SK-N-SH treated with all-trans-retinoic acid at 6 μM for 48 hours (cell line): Measurements from ENCODE around the gene IKZF1.

Experiments
- CSDC2 ChIP-seq: fragments of 250-450 bp; sonication (Bioruptor Pico); IDR thresholded peaks from 2 replicates; pipeline ENCODE4 v1.5.0; 2020; ENCODE audit warnings: mild to moderate bottlenecking, moderate library complexity
- ESRRG ChIP-seq: fragments of 250-450 bp; sonication (Bioruptor Pico); IDR thresholded peaks from 2 replicates; pipeline ENCODE4 v1.6.1; 2021; ENCODE audit warnings: mild to moderate bottlenecking
- GLIS3 ChIP-seq: fragments of 250-450 bp; sonication (Bioruptor Pico); IDR thresholded peaks from 2 replicates; pipeline ENCODE4 v1.5.0; 2020; ENCODE audit warnings: mild to moderate bottlenecking, moderate library complexity
- ISL1 ChIP-seq: fragments of 250-450 bp; sonication (Bioruptor Pico); IDR thresholded peaks from 2 replicates; pipeline ENCODE4 v2.1.2; 2022; ENCODE audit warnings: mild to moderate bottlenecking, moderate library complexity
- PATZ1 ChIP-seq: fragments of 250-450 bp; sonication (Bioruptor Pico); IDR thresholded peaks from 2 replicates; pipeline ENCODE4 v1.8.0; 2020; ENCODE audit warnings: mild to moderate bottlenecking, moderate library complexity, borderline replicate concordance
- POU6F1 ChIP-seq: fragments of 250-450 bp; sonication (Bioruptor Pico); IDR thresholded peaks from 2 replicates; pipeline ENCODE4 v1.8.0; 2021; ENCODE audit warnings: low read depth, mild to moderate bottlenecking, moderate library complexity, borderline replicate concordance
- RARB ChIP-seq: fragments of 250-450 bp; sonication (Bioruptor Pico); IDR thresholded peaks from 2 replicates; pipeline ENCODE4 v1.8.0; 2021; ENCODE audit warnings: mild to moderate bottlenecking, moderate library complexity
- TOX ChIP-seq: fragments of 250-450 bp; sonication (Bioruptor Pico); IDR thresholded peaks from 2 replicates; pipeline ENCODE4 v1.8.0; 2021; ENCODE audit warnings: mild to moderate bottlenecking, moderate library complexity, borderline replicate concordance
- ZFP3 ChIP-seq: fragments of 250-450 bp; sonication (Bioruptor Pico); IDR thresholded peaks from 2 replicates; pipeline ENCODE4 v1.5.0; 2020; ENCODE audit warnings: mild to moderate bottlenecking, moderate library complexity
- ZFP30 ChIP-seq: fragments of 450-650 bp; formaldehyde crosslinking; IDR thresholded peaks from 2 replicates; pipeline ENCODE4 v1.5.0; 2022; ENCODE audit warnings: mild to moderate bottlenecking, moderate library complexity
- ZNF565 ChIP-seq: fragments of 450-650 bp; formaldehyde crosslinking; conservative IDR thresholded peaks from 2 replicates; pipeline ENCODE4 v1.5.0; 2020; ENCODE audit warnings: low read depth, mild to moderate bottlenecking, moderate library complexity
- ZNF8 ChIP-seq: fragments of 450-650 bp; formaldehyde crosslinking; IDR thresholded peaks from 2 replicates; pipeline ENCODE4 v1.5.0; 2020; ENCODE audit warnings: mild to moderate bottlenecking, moderate library complexity

DNA sequence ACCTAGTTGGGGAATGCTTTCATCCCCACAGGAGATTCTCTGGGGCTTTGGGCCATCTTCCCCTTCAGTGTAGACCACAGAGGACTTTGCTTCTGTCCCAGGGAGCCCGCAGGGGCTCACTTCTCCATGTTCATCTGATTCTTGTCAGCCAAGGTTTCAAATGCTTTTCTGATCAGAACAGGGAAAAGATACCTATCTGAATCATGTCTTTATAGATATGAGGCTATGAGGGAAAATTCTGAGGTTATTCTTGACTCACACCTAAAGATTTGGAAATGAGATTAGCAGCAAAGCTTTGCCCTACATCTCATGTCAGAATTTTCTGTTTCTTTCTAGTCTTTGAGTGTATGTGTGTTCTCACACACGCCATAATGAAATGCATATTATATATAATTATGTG lies 92.3 kb downstream of the IKZF1 start:
- TF ChIP-seq PATZ1 (CRISPR knock-in tag) (no peak), ZFP30 (no peak), ESRRG (CRISPR knock-in tag) (no peak), POU6F1 (CRISPR knock-in tag) (no peak), TOX (CRISPR knock-in tag) (no peak), ISL1 (CRISPR knock-in tag) (no peak), CSDC2 (CRISPR knock-in tag) (no peak), GLIS3 (CRISPR knock-in tag) (no peak), ZNF8 (no peak), RARB (CRISPR knock-in tag) (no peak), ZFP3 (no peak), ZNF565 (CRISPR knock-in tag) (no peak)
